OCI-LY3 (cell line): ENCODE data around the gene NPTXR.

Source experiments
- CTCF ChIP-seq: fragments of 200-600, 300-600 bp; sonication (generic); IDR thresholded peaks from 2 replicates; pipeline ENCODE4 v1.5.1; 2014; ENCODE audit warnings: antibody characterized with exemption, low read length, low read depth
- EZH2phosphoT487 ChIP-seq: fragments of 200-600 bp; shearing (Covaris generic); IDR thresholded peaks from 2 replicates; pipeline ENCODE4 v1.6.1; 2018; ENCODE audit warnings: antibody characterized with exemption, mixed run types, low read depth

- TF ChIP-seq CTCF (no peak), EZH2phosphoT487 (no peak)
These were observed 41.1 kb downstream of the NPTXR start for GRCh38 chr22:38802671-38803121.
